Stomach (tissue), 4 donors: ENCODE data around the gene PNCK.

ENCODE experiments used
- EP300 ChIP-seq: sonication (generic); formaldehyde crosslinking; IDR thresholded peaks from one replicate; pipeline ENCODE4 v1.6.1; 2017; ENCODE audit warnings: antibody characterized with exemption
- POLR2A ChIP-seq, 4 donors: fragments of 450-650 bp; IDR thresholded peaks; one replicate each; pipeline ENCODE4 v1.6.1; 2016; ENCODE audit warnings: antibody characterized with exemption in 4 of 4, control low read depth in 2 of 4, mild to moderate bottlenecking in 1 of 4, moderate library complexity in 1 of 4
- POLR2AphosphoS5 ChIP-seq, 3 donors: sonication (generic); formaldehyde crosslinking; IDR thresholded peaks; one replicate each; pipeline ENCODE4 v1.6.1; 2016; ENCODE audit warnings: antibody characterized with exemption in 3 of 3
- TF ChIP-seq, protein P1 (sequence below), 7 experiments: fragments of 450-650 bp in 4 of 7; fragments of 200-600 bp in 3 of 7; sonication (generic) in 3 of 7; IDR thresholded peaks; one replicate each; pipeline ENCODE4 v1.5.1; 2016 to 2019; ENCODE audit warnings: antibody characterized with exemption in 7 of 7, control low read depth in 2 of 7, mild to moderate bottlenecking in 1 of 7

DNA sequence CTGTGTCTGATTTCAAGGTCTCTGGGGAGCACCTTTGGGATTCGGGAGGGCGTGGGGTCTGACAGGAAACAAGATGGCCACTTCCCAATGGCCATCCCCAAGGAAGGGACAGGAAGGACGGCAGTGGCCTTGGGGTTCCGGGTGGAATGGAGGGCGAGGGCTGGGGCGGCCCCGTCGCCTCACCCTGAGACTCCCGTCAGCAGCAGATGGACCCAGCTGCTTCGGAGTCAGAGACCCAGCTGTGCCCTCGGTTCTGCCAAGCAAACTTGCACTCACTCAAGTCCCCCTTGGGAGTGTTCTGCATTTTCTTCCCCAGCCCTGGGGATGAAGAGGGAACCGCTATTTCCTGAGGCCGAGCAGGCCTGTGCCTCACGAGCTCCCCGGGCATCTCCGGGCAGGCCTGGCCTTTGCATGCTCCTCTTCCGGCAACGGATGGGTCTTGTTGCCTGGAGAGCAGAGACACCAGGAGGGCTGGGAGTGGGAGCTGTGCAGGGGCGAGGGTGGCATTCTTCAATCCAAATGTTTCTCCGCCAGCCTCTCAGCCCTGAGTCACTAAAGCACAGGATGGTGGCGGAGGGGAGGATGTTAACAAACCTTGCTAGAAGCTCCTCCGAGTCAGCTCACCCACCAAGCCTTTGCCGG lies 33.4 kb downstream of the PNCK start:
- TF ChIP-seq POLR2AphosphoS5 (IDR thresholded peaks at IDR 0.05) (no peak), POLR2A (IDR thresholded peaks at IDR 0.05) (no peak), EP300 (no peak)
- TF ChIP-seq, protein P1, sequence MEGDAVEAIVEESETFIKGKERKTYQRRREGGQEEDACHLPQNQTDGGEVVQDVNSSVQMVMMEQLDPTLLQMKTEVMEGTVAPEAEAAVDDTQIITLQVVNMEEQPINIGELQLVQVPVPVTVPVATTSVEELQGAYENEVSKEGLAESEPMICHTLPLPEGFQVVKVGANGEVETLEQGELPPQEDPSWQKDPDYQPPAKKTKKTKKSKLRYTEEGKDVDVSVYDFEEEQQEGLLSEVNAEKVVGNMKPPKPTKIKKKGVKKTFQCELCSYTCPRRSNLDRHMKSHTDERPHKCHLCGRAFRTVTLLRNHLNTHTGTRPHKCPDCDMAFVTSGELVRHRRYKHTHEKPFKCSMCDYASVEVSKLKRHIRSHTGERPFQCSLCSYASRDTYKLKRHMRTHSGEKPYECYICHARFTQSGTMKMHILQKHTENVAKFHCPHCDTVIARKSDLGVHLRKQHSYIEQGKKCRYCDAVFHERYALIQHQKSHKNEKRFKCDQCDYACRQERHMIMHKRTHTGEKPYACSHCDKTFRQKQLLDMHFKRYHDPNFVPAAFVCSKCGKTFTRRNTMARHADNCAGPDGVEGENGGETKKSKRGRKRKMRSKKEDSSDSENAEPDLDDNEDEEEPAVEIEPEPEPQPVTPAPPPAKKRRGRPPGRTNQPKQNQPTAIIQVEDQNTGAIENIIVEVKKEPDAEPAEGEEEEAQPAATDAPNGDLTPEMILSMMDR (IDR thresholded peaks at IDR 0.05) = no peak
